ENCODE measurements around the gene UBE2L5. TPM values are rescaled to one million over a fixed set of nuclear protein-coding genes. Genes with fewer than 3 reads are reported as not detected.
A peak's percentile ranks its signal among the peaks of the same experiment; 100 is the strongest.

Gene UBE2L5
- total RNA-seq, 1 donor from 2014 or later = not detected

DNA sequence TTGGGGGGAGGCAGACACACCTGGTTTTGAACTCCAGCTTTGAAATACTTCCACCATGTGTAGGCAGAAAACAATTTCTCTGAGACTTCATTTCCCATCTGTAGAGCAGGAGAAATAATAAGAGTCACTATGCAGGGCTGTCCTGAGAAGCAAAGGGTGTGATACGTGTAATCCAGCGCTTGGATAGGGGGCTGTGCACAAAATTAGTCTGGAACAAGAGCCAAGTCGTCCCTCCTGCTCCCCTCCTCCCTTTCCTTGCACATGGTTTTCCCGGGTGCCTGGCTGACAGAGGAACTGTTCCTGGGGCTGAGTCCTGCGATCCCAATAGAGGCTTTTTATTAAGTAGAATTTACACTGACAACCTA is 29.6 kb upstream of the UBE2L5 start:
- H3K4me3 ChIP-seq (ENCODE audit: low read depth, low read length) = no peak overlapping the region
- no peak for DNase-seq (ENCODE audit: low read depth)
- no peaks in the 10 kb centered on the region for H3K36me3 ChIP-seq (ENCODE audit: control insufficient read depth, insufficient read depth, low read length)
- TF ChIP-seq, protein P1, sequence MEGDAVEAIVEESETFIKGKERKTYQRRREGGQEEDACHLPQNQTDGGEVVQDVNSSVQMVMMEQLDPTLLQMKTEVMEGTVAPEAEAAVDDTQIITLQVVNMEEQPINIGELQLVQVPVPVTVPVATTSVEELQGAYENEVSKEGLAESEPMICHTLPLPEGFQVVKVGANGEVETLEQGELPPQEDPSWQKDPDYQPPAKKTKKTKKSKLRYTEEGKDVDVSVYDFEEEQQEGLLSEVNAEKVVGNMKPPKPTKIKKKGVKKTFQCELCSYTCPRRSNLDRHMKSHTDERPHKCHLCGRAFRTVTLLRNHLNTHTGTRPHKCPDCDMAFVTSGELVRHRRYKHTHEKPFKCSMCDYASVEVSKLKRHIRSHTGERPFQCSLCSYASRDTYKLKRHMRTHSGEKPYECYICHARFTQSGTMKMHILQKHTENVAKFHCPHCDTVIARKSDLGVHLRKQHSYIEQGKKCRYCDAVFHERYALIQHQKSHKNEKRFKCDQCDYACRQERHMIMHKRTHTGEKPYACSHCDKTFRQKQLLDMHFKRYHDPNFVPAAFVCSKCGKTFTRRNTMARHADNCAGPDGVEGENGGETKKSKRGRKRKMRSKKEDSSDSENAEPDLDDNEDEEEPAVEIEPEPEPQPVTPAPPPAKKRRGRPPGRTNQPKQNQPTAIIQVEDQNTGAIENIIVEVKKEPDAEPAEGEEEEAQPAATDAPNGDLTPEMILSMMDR (IDR thresholded peaks at IDR 0.05; ENCODE audit: insufficient read depth, low read length, poor library complexity, severe bottlenecking) = no peak
- no peaks in the 10 kb centered on the region for H3K27me3 ChIP-seq (ENCODE audit: control insufficient read depth, insufficient read depth, low read length)

DNA sequence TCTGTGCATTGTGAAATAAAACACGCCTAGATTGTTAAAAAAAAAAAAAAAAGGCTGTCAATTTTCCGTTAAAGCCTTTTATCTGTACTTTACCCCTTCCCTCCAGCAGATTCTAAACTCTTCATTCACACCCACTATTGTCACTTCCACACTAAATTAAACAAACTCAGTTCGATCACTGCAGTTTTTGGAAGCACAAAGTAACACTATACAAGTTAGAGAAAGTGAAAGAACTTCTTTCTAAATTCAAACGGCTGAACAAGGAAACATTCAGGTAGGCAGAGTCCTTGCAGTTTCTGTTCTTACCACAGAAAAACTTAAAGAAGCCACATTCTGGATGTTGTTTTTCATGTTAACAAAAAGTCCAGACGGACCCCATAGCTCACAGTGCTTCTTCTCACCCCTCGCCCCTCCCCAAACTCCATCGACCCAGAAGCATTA is 27.5 kb upstream of the UBE2L5 start:
- no peaks in the 10 kb centered on the region for H3K27me3 ChIP-seq (ENCODE audit: control insufficient read depth, insufficient read depth, low read length)

DNA sequence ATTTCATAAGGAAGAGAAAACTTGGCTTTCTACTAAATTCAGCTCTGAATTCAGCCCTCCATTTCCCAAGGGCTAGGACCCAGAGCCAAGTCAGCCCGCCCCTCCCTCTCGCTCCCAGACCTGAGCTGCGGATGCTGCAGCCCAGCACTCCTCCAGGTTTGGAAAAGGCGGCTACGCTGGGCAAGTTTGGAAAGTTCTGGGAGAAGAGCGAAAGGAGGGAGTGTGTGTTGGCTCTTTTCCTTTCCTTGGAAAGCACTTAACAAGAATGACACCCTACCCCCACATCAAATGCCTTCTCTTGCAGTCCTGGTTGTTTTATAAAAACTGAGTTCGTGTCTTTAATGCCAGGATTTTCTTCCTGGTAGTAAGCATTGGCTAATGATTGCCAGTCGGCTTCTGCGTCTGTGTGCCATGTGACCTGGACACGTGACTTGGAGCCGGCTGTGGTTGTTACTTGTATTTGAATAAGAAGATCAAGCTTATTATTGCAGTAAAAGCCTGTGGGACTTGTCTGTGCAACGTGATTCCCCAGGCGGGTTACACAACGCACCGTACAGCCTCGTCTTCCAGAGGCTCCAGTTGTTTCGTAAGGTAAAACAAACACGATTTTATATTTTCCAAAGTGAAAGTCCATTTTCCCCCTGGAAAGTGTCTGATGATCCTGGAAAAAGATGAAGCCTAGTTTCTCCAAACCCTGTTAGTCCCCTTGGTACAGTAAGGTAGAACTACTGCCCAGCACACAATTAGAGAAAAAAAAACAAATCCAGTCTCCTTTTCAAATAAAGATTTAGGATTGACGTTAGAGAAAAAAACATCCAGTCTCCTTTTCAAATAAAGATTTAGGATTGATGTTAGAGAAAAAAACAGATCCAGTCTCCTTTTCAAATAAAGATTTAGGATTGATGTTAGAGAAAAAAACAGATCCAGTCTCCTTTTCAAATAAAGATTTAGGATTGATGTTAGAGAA is 26.8 kb upstream of the UBE2L5 start:
- TF ChIP-seq, protein P1 (IDR thresholded peaks at IDR 0.05; ENCODE audit: insufficient read depth, low read length, poor library complexity, severe bottlenecking) = no peak
- Histone ChIP-seq H3K4me3 (ENCODE audit: low read depth, low read length) (peak overlapping the region; percentile 26), H3K27me3 (ENCODE audit: control insufficient read depth, insufficient read depth, low read length) (no peaks in the 10 kb centered on the region), H3K36me3 (ENCODE audit: control insufficient read depth, insufficient read depth, low read length) (no peaks in the 10 kb centered on the region)
- peak; percentile 89 for DNase-seq (ENCODE audit: low read depth)

More for the DNA sequence above, 27.5 kb upstream of the UBE2L5 start:
- Histone ChIP-seq H3K4me3 (ENCODE audit: low read depth, low read length) (peak overlapping the region; percentile 26), H3K36me3 (ENCODE audit: control insufficient read depth, insufficient read depth, low read length) (no peaks in the 10 kb centered on the region)
- no peak for DNase-seq (ENCODE audit: low read depth)
- TF ChIP-seq, protein P1 (IDR thresholded peaks at IDR 0.05; ENCODE audit: insufficient read depth, low read length, poor library complexity, severe bottlenecking) = no peak

DNA sequence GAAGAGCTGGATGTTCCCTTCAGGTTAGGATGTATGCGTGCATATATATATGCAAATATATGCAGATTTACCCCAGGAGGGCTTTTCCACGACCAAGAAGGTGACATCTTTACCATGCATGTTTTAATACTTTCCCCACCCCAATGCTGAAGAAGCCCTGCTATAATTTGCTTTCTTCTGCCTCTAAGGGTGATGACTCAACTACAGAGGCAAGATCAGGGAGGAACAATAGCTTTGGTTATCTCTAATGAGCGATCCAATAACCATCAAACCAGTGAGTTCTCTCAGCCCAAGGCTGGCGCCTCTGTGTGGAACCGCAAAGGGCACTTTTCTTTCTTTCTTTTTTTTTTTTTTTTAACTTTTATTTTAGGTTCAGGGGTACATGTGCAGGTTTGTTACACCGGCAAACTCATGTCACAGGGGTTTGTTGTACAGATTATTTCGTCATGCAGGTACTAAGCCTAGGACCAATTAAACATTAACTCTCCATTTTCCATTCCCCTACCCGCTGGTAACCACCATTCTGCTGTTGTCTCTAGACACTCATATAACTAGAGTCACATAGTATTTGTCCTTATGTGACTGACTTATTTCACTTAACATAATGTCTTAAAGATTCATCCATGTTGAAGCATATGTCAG is 25.7 kb upstream of the UBE2L5 start:
- TF ChIP-seq, protein P1 (IDR thresholded peaks at IDR 0.05; ENCODE audit: insufficient read depth, low read length, poor library complexity, severe bottlenecking) = no peak
- H3K4me3 ChIP-seq (ENCODE audit: low read depth, low read length) = no peak overlapping the region
- no peak for DNase-seq (ENCODE audit: low read depth)

DNA sequence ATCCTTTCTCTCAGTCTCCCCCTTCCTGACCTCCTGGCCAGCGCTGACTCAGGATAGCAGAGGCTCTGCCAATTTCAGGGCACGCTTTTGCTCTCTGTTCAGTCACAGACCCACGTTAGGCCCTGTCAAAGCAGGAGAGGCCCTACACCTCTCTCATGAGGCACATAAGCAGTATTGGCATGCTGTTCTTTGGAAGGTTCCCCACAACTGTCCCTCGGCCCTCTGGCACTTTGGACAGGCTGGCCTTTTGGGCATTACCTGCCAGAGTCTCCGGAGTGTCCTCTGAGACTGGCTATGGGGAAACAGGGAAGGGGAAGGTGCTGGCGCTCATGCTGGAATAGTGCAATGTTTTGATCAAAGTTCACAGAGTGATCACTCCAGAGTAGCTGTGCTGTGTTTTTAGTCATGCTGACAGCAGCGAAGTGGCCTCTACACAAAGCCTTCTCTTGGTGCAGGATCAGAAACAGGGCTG is 23.7 kb upstream of the UBE2L5 start:
- Histone ChIP-seq H3K36me3 (ENCODE audit: control insufficient read depth, insufficient read depth, low read length) (no peaks in the 10 kb centered on the region), H3K27me3 (ENCODE audit: control insufficient read depth, insufficient read depth, low read length) (no peaks in the 10 kb centered on the region), H3K4me3 (ENCODE audit: low read depth, low read length) (no peak overlapping the region)
- TF ChIP-seq, protein P1 (IDR thresholded peaks at IDR 0.05; ENCODE audit: insufficient read depth, low read length, poor library complexity, severe bottlenecking) = no peak
- DNase-seq (ENCODE audit: low read depth) = no peak

More for the DNA sequence above, 25.7 kb upstream of the UBE2L5 start:
- H3K36me3 ChIP-seq (ENCODE audit: control insufficient read depth, insufficient read depth, low read length) = no peaks in the 10 kb centered on the region
- no peaks in the 10 kb centered on the region for H3K27me3 ChIP-seq (ENCODE audit: control insufficient read depth, insufficient read depth, low read length)
